GM21528 (cell line): ENCODE data around the gene PTPN14.
A peak's percentile ranks its signal among the peaks of the same experiment; 100 is the strongest.
"Not testable (repeated sequence)": the region's sequence is repeated elsewhere in the genome, so short reads cannot be mapped to it uniquely, and the experiment has no call there.

Experiments
- ATAC-seq: cut with Tn5 transposase; IDR thresholded peaks from one replicate; pipeline ENCODE4 v1.9.1; 2021; ENCODE audit warnings: mild to moderate bottlenecking, moderate library complexity; ENCODE audit not compliant: unreplicated experiment, low FRiP score

The PTPN14 gene

GRCh38 chr1:214415131-214415530, 136.3 kb downstream of the PTPN14 start:
- ATAC-seq: no peak

GRCh38 chr1:214414691-214415090, 136.7 kb downstream of the PTPN14 start:
- no peak for ATAC-seq

GRCh38 chr1:214413315-214413714, 138.1 kb downstream of the PTPN14 start:
- no peak for ATAC-seq

DNA sequence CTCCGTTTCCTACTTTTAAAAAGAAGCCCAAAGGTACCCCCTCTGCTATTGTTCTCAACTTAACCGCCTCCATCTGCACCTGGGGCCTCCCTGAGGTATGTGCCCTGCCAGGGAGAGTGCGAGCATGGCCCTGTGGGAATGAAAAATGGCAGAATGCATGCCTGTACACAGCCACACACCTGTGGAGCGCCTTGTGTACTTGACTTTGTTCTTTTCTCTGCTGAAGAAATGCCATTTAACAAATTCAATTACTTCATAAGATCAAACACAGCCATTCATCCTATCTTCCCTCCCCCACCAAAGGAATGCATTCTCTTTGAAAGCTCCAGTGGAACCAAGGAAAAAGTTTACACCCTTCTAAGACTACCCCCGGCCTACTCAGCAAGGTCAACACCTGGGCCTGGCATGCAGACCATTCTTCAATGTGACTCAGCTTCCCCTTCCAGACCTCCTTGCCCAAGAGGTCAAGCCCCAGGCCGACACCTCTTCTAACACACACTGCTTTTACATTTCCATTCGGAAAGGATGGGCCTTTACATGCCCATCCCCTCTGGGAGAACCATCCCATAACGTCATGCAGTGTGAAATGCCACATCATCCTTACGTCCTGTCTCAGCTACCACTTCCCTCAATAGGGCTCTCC, 146.7 kb downstream of the PTPN14 start:
- ATAC-seq: peak; percentile 19

- peak; percentile 83 for ATAC-seq
Observed at GRCh38 chr1:214404154-214404553, 147.2 kb downstream of the PTPN14 start.

- ATAC-seq: no peak
Observed at GRCh38 chr1:214403431-214403830, 148.0 kb downstream of the PTPN14 start.

- ATAC-seq: no peak
Observed at GRCh38 chr1:214402613-214403083, 148.8 kb downstream of the PTPN14 start.

- ATAC-seq: no peak
Observed at GRCh38 chr1:214401666-214402065, 149.7 kb downstream of the PTPN14 start.

- no peak for ATAC-seq
Observed at GRCh38 chr1:214400131-214400530, 151.3 kb downstream of the PTPN14 start.

DNA sequence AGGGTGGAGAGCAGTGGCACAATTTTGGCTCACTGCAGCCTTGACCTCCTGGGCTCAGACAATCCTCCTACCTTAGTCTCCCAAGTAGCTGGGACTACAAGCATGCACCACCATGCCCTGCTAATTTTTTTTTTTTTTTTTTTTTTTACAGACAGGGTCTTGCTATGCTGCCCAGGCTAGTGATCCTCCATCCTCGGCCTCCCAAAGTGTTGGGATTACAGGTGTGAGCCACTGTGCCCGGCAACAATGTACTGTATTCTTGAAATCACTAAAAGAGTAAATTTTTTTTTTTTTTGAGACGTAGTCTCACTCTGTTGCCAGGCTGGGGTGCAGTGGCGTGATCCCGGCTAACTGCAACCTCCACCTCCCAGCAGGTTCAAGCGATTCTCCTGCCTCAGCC, 152.9 kb downstream of the PTPN14 start:
- ATAC-seq: no peak

- no peak for ATAC-seq
Observed at GRCh38 chr1:214397497-214397896, 153.9 kb downstream of the PTPN14 start.

DNA sequence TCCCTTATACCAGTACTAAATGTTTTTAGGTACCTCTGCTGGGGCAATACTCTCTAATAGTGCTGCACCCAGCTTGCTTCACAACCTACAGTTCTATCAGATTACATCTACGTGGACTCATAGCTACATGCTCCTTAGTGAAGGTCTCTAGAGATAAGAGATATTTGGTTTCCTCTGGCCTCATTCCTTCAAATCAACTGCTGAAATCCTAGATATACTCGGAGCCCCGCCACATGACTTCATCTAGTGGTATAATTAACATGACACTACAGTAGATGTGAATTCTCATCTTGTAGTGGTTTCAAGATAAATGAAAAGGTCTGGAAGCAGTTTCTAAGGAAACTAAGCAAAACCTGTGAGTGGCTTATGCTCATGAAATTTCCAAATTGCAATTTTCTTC, 155.1 kb downstream of the PTPN14 start:
- no peak for ATAC-seq

DNA sequence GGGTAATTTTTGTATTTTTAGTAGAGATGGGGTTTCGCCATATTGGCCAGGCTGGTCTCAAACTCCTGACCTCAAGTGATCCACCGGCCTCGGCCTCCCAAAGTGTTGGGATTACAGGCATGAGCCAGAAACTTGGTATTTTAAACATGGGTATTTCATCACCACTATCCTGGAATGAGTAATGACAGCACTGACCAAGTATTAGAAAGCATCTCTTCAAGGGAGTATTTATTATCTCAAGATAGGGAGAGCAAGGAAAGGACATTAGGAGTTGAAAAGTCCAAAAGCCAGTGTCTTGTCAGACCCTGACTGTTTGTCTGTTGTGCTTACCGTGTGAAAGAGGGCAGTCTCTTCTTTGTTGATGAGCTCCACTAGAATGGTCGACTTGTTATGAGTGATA, 156.8 kb downstream of the PTPN14 start:
- ATAC-seq: not testable (repeated sequence)

DNA sequence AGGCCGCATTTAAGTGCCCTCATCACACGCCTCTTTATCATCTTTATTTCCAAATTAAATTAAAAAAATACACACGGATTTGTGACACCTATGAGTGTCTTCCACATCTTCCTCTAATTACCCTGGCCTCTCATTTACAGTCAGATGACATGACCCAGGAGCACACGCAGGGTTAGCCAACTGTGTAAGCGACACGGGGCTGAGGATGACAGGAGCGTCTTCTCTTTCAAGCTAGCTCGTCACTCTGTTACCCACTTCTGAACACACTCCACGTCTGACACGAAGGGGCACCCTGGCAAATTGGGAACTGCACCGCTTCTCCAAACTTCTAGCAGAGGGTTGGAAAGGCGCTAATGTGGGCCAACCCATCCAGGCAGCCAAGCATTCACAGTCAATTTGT, 158.3 kb downstream of the PTPN14 start:
- ATAC-seq: no peak

DNA sequence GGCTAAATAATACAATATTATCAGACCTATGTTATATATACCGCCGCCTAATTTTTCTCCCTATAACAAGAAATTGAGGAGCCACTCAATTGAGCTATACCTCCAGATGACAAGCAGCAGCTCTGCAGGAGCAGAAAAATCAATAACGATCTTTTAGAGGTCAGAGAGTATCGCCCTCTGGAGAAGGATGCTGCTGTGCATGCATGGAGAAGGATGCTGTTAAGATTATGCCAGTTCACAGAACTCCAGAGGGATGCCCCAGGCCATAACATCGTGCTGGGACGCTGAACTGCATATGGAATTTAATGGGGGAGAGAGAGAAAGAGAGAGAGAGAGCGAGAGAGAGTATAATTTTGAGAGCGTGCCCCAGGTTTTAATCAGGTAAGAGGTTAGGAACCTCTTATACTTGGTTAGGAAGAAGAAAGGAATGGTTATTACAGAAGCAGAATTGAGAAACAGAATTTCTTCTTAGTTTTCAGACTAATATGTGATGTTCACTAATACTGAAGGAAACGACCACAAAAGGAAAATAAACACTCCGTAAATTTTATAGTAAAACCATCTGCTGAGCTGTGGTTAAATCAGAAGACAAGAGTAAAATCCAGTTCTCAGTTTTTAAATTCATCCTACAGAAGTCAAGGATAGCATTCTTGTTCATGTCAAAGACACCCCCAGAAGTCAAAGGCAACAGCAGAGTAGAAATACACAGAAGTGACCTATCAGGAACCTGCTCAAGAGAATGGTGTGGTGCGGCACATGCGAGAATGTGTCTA, 159.3 kb downstream of the PTPN14 start:
- no peak for ATAC-seq

DNA sequence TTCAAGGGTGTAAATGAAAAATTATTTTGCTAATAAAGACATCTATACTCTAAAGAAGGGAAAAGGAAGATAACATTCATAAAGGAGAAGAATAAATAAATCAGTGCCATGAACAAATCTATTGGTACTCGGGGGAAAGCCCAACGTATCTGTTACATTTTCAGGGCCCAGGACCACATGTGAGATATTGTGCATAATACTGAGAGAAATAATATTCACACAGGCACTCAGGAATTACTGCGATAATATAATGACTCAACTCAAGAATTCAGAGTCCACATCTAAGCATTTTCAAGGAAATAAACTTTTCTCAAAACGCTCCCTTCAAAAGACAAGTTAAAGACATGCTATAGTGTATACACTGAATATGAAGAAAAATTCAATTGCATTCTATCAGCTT, 161.7 kb downstream of the PTPN14 start:
- no peak for ATAC-seq

GRCh38 chr1:214386747-214387146, 164.7 kb downstream of the PTPN14 start:
- ATAC-seq: no peak

- no peak for ATAC-seq
Observed at GRCh38 chr1:214386333-214386732, 165.1 kb downstream of the PTPN14 start.

GRCh38 chr1:214385428-214385827, 166.0 kb downstream of the PTPN14 start:
- ATAC-seq: no peak

- ATAC-seq: no peak
Observed at GRCh38 chr1:214384373-214385079, 166.9 kb downstream of the PTPN14 start.
